IPS-NIHi11 (cell line): ENCODE results near the gene PGM3.
A peak's percentile ranks its signal among the peaks of the same experiment; 100 is the strongest.
"Not testable (repeated sequence)": the region's sequence is repeated elsewhere in the genome, so short reads cannot be mapped to it uniquely, and the experiment has no call there.

ENCODE experiments used
- DNase-seq: peaks from one replicate; pipeline ENCODE4 v3.0.0; 2012; ENCODE audit warnings: mixed read lengths, low spot score

PGM3 gene

GRCh38 chr6:83192871-83193746 is at the start of gene PGM3, which contains the start of gene RWDD2A:
Gene PGM3, minus strand, starts transcription at chr6:83193265. Its CDS starts 2,253 bp downstream, at chr6:83191012.
Gene RWDD2A, plus strand, starts transcription at chr6:83193357. Its CDS starts 1,095 bp downstream, at chr6:83194452.
- peak; percentile 99 for DNase-seq

- DNase-seq: no peak
Measured at GRCh38 chr6:83231146-83231545, 38.1 kb upstream of the PGM3 start.

- no peak for DNase-seq
Measured at GRCh38 chr6:83226517-83226916, 33.5 kb upstream of the PGM3 start.

GRCh38 chr6:83221889-83222479 is 28.9 kb upstream of the PGM3 start:
- peak; percentile 19 for DNase-seq

GRCh38 chr6:83221276-83221675 is 28.2 kb upstream of the PGM3 start:
- DNase-seq: no peak

GRCh38 chr6:83220121-83220520 is 27.1 kb upstream of the PGM3 start:
- no peak for DNase-seq

- no peak for DNase-seq
Measured at GRCh38 chr6:83218646-83219045, 25.6 kb upstream of the PGM3 start.

GRCh38 chr6:83216806-83217205 is 23.7 kb upstream of the PGM3 start:
- DNase-seq: no peak

GRCh38 chr6:83215131-83216047 is 22.3 kb upstream of the PGM3 start:
- peak; percentile 50 for DNase-seq

GRCh38 chr6:83202031-83202430 is 9.0 kb upstream of the PGM3 start:
- no peak for DNase-seq

- DNase-seq: no peak
Measured at GRCh38 chr6:83199863-83200225, 6.8 kb upstream of the PGM3 start.

- no peak for DNase-seq
Measured at GRCh38 chr6:83199173-83199862, 6.3 kb upstream of the PGM3 start.

- DNase-seq: no peak
Measured at GRCh38 chr6:83198486-83199172, 5.6 kb upstream of the PGM3 start.

GRCh38 chr6:83193747-83194566 is 892 bp upstream of the PGM3 start:
- DNase-seq: peak; percentile 87

- no peak for DNase-seq
Measured at GRCh38 chr6:83192456-83192855, 609 bp downstream of the PGM3 start.

GRCh38 chr6:83191974-83192373 is 1.1 kb downstream of the PGM3 start:
- not testable (repeated sequence) for DNase-seq

GRCh38 chr6:83190626-83191025 is 2.4 kb downstream of the PGM3 start:
- DNase-seq: no peak

GRCh38 chr6:83188501-83188900 is 4.6 kb downstream of the PGM3 start:
- DNase-seq: no peak

GRCh38 chr6:83185096-83185495 is 8.0 kb downstream of the PGM3 start:
- no peak for DNase-seq
